H1 (cell line): ENCODE results near the gene RPL23. TPM values are rescaled to one million over a fixed set of nuclear protein-coding genes. Genes with fewer than 3 reads are reported as not detected.

Experiments
- CTCF ChIA-PET: fragments of 300-600 bp; sonication (Branson Sonifier 250); formaldehyde crosslinking; loops from one replicate; lab custom pipeline; 2021; ENCODE audit not compliant: partially characterized antibody; lab: Charles Lee
- POLR2A ChIA-PET: fragments of 300-600 bp; sonication (Branson Sonifier 250); formaldehyde crosslinking; loops from one replicate; lab custom pipeline; 2021; ENCODE audit warnings: inconsistent platforms; ENCODE audit not compliant: partially characterized antibody; lab: Charles Lee
- DNase-seq, 2 experiments: peaks; one replicate each; pipeline versions ENCODE4 v3.0.0 to v3.0.0-alpha.2; 2010 to 2022; ENCODE audit warnings: low spot score in 2 of 2, low read depth in 1 of 2, mixed read lengths in 1 of 2
- FAIRE-seq: peaks from 2 replicates; lab custom pipeline; 2011; peaks lifted over from hg19 to GRCh38; lab: Jason Lieb, UNC
- H2AFZ ChIP-seq: 2 replicates; pipeline ENCODE4 v1.8.1; 2012; ENCODE audit warnings: low read length, inconsistent platforms
- H2AK5ac ChIP-seq: 2 replicates; pipeline ENCODE4 v1.6.1; 2013; ENCODE audit warnings: low read depth, low read length
- H2BK120ac ChIP-seq: replicated peaks from 2 replicates; pipeline ENCODE3; 2013; ENCODE audit warnings: low read depth, low read length, inconsistent platforms
- H2BK12ac ChIP-seq: 2 replicates; pipeline ENCODE4 v1.6.1; 2013; ENCODE audit warnings: low read depth, low read length
- H2BK15ac ChIP-seq: 2 replicates; pipeline ENCODE4 v1.6.1; 2013; ENCODE audit warnings: low read length
- H2BK20ac ChIP-seq: 2 replicates; pipeline ENCODE4 v1.6.1; 2013; ENCODE audit warnings: low read length
- H2BK5ac ChIP-seq: 2 replicates; pipeline ENCODE4 v1.6.1; 2013; ENCODE audit warnings: low read depth, low read length
- H3K14ac ChIP-seq: 2 replicates; pipeline ENCODE4 v1.6.1; 2013; ENCODE audit warnings: inconsistent platforms; ENCODE audit not compliant: insufficient read length
- H3K18ac ChIP-seq: 2 replicates; pipeline ENCODE4 v1.6.1; 2013; ENCODE audit warnings: low read length; ENCODE audit errors: extremely low read depth
- H3K23ac ChIP-seq: 2 replicates; pipeline ENCODE4 v1.6.1; 2013; ENCODE audit warnings: inconsistent platforms; ENCODE audit not compliant: insufficient read length
- H3K23me2 ChIP-seq: 2 replicates; pipeline ENCODE4 v1.6.1; 2013; ENCODE audit warnings: low read depth, low read length
- H3K27ac ChIP-seq: 2 replicates; pipeline ENCODE4 v1.6.1; 2011; ENCODE audit warnings: low read depth, low read length, inconsistent platforms
- H3K27me3 ChIP-seq, 4 experiments: replicated peaks in 1 of 4; 1 replicate in 1 of 4; 2 replicates in 3 of 4; pipeline versions ENCODE4 v1.6.1 to v1.8.1; 2011 to 2013; ENCODE audit warnings: low read length in 3 of 4, mild to moderate bottlenecking in 3 of 4, inconsistent platforms in 2 of 4, mixed read lengths in 2 of 4, moderate library complexity in 1 of 4; ENCODE audit not compliant: control insufficient read depth in 3 of 4, insufficient read depth in 3 of 4; ENCODE audit errors: extremely low read depth in 1 of 4
- H3K36me3 ChIP-seq, 4 experiments: 2 replicates each; pipeline versions ENCODE4 v1.6.1 to v1.8.1; 2011 to 2013; ENCODE audit warnings: mild to moderate bottlenecking in 4 of 4, low read length in 3 of 4, moderate library complexity in 2 of 4, control low read depth in 1 of 4, inconsistent platforms in 1 of 4; ENCODE audit not compliant: insufficient read depth in 4 of 4, control insufficient read depth in 2 of 4
- H3K4ac ChIP-seq: replicated peaks from 2 replicates; pipeline ENCODE3; 2013; ENCODE audit warnings: low read length, low read depth, mixed read lengths, inconsistent platforms; ENCODE audit not compliant: insufficient read length
- H3K4me1 ChIP-seq, 4 experiments: replicated peaks in 1 of 4; 1 replicate in 1 of 4; 2 replicates in 3 of 4; pipeline versions ENCODE4 v1.6.1 to v1.8.1; 2011 to 2013; ENCODE audit warnings: low read length in 3 of 4, inconsistent platforms in 2 of 4, mixed read lengths in 1 of 4; ENCODE audit not compliant: insufficient read depth in 4 of 4, control insufficient read depth in 3 of 4
- H3K4me2 ChIP-seq, 2 experiments: 2 replicates each; pipeline versions ENCODE4 v1.6.1 to v1.8.1; 2011 to 2013; ENCODE audit warnings: low read depth in 2 of 2, low read length in 2 of 2, control low read depth in 1 of 2, inconsistent platforms in 1 of 2, mild to moderate bottlenecking in 1 of 2; ENCODE audit not compliant: insufficient read depth in 1 of 2
- H3K4me3 ChIP-seq, 4 experiments: fragments of 200-600, 300-600 bp in 1 of 4; sonication (generic), shearing (Covaris generic), sonication (Bioruptor Twin) in 1 of 4; 2 replicates each; pipeline versions ENCODE4 v1.5.1 to v1.8.1; 2011 to 2016; ENCODE audit warnings: low read length in 4 of 4, low read depth in 3 of 4, control low read depth in 2 of 4, inconsistent platforms in 2 of 4, mild to moderate bottlenecking in 2 of 4, mixed read lengths in 1 of 4, moderate library complexity in 1 of 4; ENCODE audit not compliant: insufficient read depth in 2 of 4; ENCODE audit errors: extremely low read depth in 1 of 4
- H3K56ac ChIP-seq: replicated peaks from 2 replicates; pipeline ENCODE3; 2013; ENCODE audit warnings: low read depth, mild to moderate bottlenecking, mixed read lengths, low read length, inconsistent platforms; ENCODE audit not compliant: insufficient read length
- H3K79me1 ChIP-seq: 2 replicates; pipeline ENCODE4 v1.6.1; 2013; ENCODE audit warnings: low read depth, low read length, control low read depth
- H3K79me2 ChIP-seq, 2 experiments: 2 replicates each; pipeline versions ENCODE4 v1.6.1 to v1.8.1; 2012 to 2013; ENCODE audit warnings: low read length in 2 of 2, mild to moderate bottlenecking in 2 of 2, inconsistent platforms in 1 of 2; ENCODE audit not compliant: insufficient read depth in 2 of 2, control insufficient read depth in 1 of 2
- H3K9ac ChIP-seq, 4 experiments: replicated peaks in 1 of 4; 1 replicate in 1 of 4; 2 replicates in 3 of 4; pipeline versions ENCODE4 v1.6.1 to v1.8.1; 2011 to 2013; ENCODE audit warnings: low read depth in 3 of 4, low read length in 3 of 4, control low read depth in 2 of 4, mild to moderate bottlenecking in 2 of 4, moderate library complexity in 2 of 4, inconsistent platforms in 1 of 4; ENCODE audit errors: extremely low read depth in 1 of 4
- H3K9me3 ChIP-seq, 2 experiments: 2 replicates each; pipeline versions ENCODE4 v1.6.1 to v1.8.1; 2012 to 2013; ENCODE audit warnings: mild to moderate bottlenecking in 2 of 2, moderate library complexity in 2 of 2, control low read depth in 1 of 2, inconsistent platforms in 1 of 2, low read depth in 1 of 2, low read length in 1 of 2, mixed read lengths in 1 of 2; ENCODE audit not compliant: insufficient read depth in 2 of 2
- H4K20me1 ChIP-seq, 2 experiments: replicated peaks in 1 of 2; 2 replicates each; pipeline versions ENCODE3 to v1.8.1; 2011 to 2013; ENCODE audit warnings: inconsistent platforms in 2 of 2, low read length in 2 of 2, mild to moderate bottlenecking in 1 of 2; ENCODE audit not compliant: insufficient read depth in 2 of 2, control insufficient read depth in 1 of 2
- H4K5ac ChIP-seq: 2 replicates; pipeline ENCODE4 v1.6.1; 2013; ENCODE audit warnings: low read length, low read depth, mixed read lengths, inconsistent platforms; ENCODE audit not compliant: insufficient read length
- H4K8ac ChIP-seq: 2 replicates; pipeline ENCODE4 v1.8.0; 2013; ENCODE audit warnings: mild to moderate bottlenecking, moderate library complexity, low read length, inconsistent platforms; ENCODE audit not compliant: insufficient read depth; ENCODE audit errors: extremely low read depth
- H4K91ac ChIP-seq: replicated peaks from 2 replicates; pipeline ENCODE3; 2013; ENCODE audit warnings: low read length, mixed read lengths, inconsistent platforms; ENCODE audit not compliant: insufficient read length
- ASH2L ChIP-seq: fragments of 200-600, 300-600 bp; sonication (generic); IDR thresholded peaks from one replicate; pipeline ENCODE4 v1.7.1; 2017; ENCODE audit warnings: low read length
- BACH1 ChIP-seq: IDR thresholded peaks from 2 replicates; pipeline ENCODE4 v1.6.1; 2012; ENCODE audit warnings: low read length, improper control_type of control experiment
- EP300 ChIP-seq, 2 experiments: IDR thresholded peaks; 1 replicate in 1 of 2; 2 replicates in 1 of 2; pipeline ENCODE4 v1.6.1; 2011 to 2012; ENCODE audit warnings: low read depth in 2 of 2, low read length in 2 of 2, mild to moderate bottlenecking in 2 of 2, borderline replicate concordance in 1 of 2, inconsistent platforms in 1 of 2, moderate library complexity in 1 of 2
- SIN3A ChIP-seq, 2 experiments: IDR thresholded peaks in 1 of 2; conservative IDR thresholded peaks in 1 of 2; 2 replicates each; pipeline ENCODE4 v1.6.1; 2011 to 2012; ENCODE audit warnings: low read length in 2 of 2, improper control_type of control experiment in 1 of 2, low read depth in 1 of 2, mild to moderate bottlenecking in 1 of 2
- SIRT6 ChIP-seq: IDR thresholded peaks from one replicate; pipeline ENCODE4 v1.7.1; 2012; ENCODE audit warnings: low read length, inconsistent platforms
- TAF7 ChIP-seq: optimal IDR thresholded peaks from 2 replicates; pipeline ENCODE3; 2011; ENCODE audit warnings: low read depth, mild to moderate bottlenecking, inconsistent platforms, low read length, moderate library complexity, borderline replicate concordance
- WGBS, 2 experiments: shearing (Covaris generic) in 1 of 2; methylation state at CpG; one replicate each; pipeline versions ENCODE4 v1.1.6 to v1.1.7; 2013 to 2015; ENCODE audit warnings: low lambda C conversion rate in 2 of 2, mixed read lengths in 2 of 2, inconsistent platforms in 1 of 2, low coverage in 1 of 2, missing lambda C conversion rate in 1 of 2; ENCODE audit not compliant: insufficient replicate concordance in 2 of 2, insufficient coverage in 1 of 2, insufficient read length in 1 of 2; ENCODE audit errors: extremely low coverage in 1 of 2, missing lambda C conversion rate in 1 of 2; 5-methylcytosine and 5-hydroxymethylcytosine counted together
- polyA plus RNA-seq, 7 experiments: library from polyadenylated mRNA; depleted of rRNA in 3 of 7; stranded (reverse) in 5 of 7; unstranded in 2 of 7; fragments of >200 nt in 5 of 7; fragments of 200-250 nt in 2 of 7; gene quantifications; 1 replicate in 5 of 7; 2 replicates in 1 of 7; 4 replicates in 1 of 7; pipeline versions ENCODE4 v1.2.1 to v1.2.3, GENCODE V29; 2011 to 2013; ENCODE audit warnings: missing spikeins in 2 of 7, mixed read lengths in 2 of 7
- total RNA-seq: library from RNA; stranded (reverse); fragmentation: NEBNext Ultra II Directional; extraction: Animal tissue kit (Norgen Biotek cat#: 25700); gene quantifications from 2 replicates; pipeline ENCODE4 v1.2.1, GENCODE V29; 2021
- TF ChIP-seq, protein P1 (sequence below): IDR thresholded peaks from 2 replicates; pipeline ENCODE4 v1.6.1; 2012; ENCODE audit warnings: low read length, inconsistent platforms

Gene RPL23
- total and polyA plus RNA-seq, 2 of the 8 experiments (the other 6 are each of a cell fraction or from before 2014, with no cell fraction given) = 2,148 to 2,502 TPM

DNA sequence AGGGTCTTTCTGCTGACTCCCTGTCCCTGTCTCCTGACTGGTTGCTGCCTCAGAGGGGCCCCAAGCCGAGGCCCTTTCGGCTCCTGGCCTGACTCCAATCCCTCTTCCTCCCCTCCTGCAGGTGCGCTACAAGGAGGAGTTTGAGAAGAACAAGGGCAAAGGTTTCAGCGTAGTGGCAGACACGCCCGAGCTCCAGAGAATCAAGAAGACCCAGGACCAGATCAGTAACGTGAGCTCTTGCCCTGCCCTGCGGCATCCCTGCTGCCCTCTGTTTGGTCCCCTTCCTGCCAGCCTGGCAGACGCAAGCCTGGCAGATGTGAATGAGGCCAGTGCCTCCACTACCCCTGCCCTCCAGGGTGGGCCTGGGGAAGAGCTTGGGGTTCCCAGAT is 44.8 kb upstream of the RPL23 start:
- Histone ChIP-seq H3K79me1 (no peaks in the 10 kb centered on the region; the same call in 1 of the 2 replicates), H3K79me2 (no peaks in the 10 kb centered on the region), H4K20me1 (peaks cover 0 to 3% of the 10 kb centered on the region in 2 experiments), H3K4me2 (no peak overlapping the region), H3K4me1 (peaks cover 0 to 10% (median 4%) of the 10 kb centered on the region in 4 experiments; a peak in 6 of 7 replicates), H3K4me3 (no peak overlapping the region), H4K5ac (no peak overlapping the region), H2BK12ac (no peak overlapping the region), H3K4ac (no peak overlapping the region), H4K8ac (no peak overlapping the region), H2AK5ac (no peak overlapping the region), H3K9me3 (no peaks in the 10 kb centered on the region), H3K23ac (no peak overlapping the region), H2BK20ac (no peak overlapping the region), H3K36me3 (peaks cover 4 to 16% (median 10%) of the 10 kb centered on the region in 4 experiments; a peak in 7 of 8 replicates), H4K91ac (no peak overlapping the region), H3K27ac (no peak overlapping the region), H2AFZ (no peak overlapping the region), H3K9ac (no peak overlapping the region; a peak in 2 of 7 replicates), H3K18ac (no peak overlapping the region), H3K56ac (no peak overlapping the region), H2BK5ac (peak overlapping the region; percentile 60), H2BK15ac (no peak overlapping the region), H2BK120ac (no peak overlapping the region), H3K27me3 (no peaks in the 10 kb centered on the region), H3K14ac (no peak overlapping the region), H3K23me2 (no peaks in the 10 kb centered on the region)
- ChIA-PET CTCF (interaction anchor here (0.5 to 1.3 kb wide), 4 partner anchors 12 to 337 kb away, joined by 3 to 4 read pairs (median 4); no protein-coding TSS in a partner anchor), POLR2A (interaction anchor here (1.2 to 4.0 kb wide), 7 partner anchors 13 to 146 kb away, joined by 3 to 16 read pairs (median 4); partner anchors contain the start of genes LASP1 and RPL23)
- TF ChIP-seq SIRT6 (no peak), ASH2L (no peak), EP300 (IDR thresholded peaks at IDR 0.05; ENCODE audit: borderline replicate concordance in 1 of 2, low read depth in 2 of 2, low read length in 2 of 2) (no peak), SIN3A (conservative IDR thresholded peaks at IDR 0.05 in 1 of 2, IDR thresholded peaks at IDR 0.05 in 1 of 2; ENCODE audit: low read depth in 1 of 2, low read length in 2 of 2) (no peak), BACH1 (no peak), TAF7 (no peak)
- TF ChIP-seq, protein P1, sequence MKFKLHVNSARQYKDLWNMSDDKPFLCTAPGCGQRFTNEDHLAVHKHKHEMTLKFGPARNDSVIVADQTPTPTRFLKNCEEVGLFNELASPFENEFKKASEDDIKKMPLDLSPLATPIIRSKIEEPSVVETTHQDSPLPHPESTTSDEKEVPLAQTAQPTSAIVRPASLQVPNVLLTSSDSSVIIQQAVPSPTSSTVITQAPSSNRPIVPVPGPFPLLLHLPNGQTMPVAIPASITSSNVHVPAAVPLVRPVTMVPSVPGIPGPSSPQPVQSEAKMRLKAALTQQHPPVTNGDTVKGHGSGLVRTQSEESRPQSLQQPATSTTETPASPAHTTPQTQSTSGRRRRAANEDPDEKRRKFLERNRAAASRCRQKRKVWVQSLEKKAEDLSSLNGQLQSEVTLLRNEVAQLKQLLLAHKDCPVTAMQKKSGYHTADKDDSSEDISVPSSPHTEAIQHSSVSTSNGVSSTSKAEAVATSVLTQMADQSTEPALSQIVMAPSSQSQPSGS = no peak
- FAIRE-seq = no peak
- 87% methylated on average over 9 of the region's 9 CpGs; no CpG with 5 or more reads in 1 of the 2 experiments for WGBS, 2 experiments
- DNase-seq = no peak
